ENCODE results near the gene EYA4.
"Not testable (repeated sequence)": the region's sequence is repeated elsewhere in the genome, so short reads cannot be mapped to it uniquely, and the experiment has no call there.

Gene EYA4

DNA sequence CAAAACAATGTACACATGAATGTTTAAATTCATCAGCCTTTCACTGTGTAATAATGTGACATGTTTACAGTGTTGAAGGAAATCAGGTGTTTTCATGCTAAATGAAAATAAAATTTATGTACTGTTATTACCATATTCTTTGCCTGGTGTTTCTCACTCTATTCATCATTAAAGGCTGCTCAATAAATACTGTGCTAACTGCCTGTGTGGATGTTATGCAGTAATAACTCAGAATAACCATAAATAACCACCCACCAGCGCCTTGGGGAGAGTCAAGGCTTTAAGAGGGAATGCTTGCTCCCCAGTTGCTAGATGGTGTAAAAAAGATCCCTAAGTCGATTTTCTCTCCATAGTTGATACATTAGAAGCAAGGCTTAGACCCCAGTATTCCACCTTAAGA is 299.9 kb downstream of the EYA4 start:
- no peak for DNase-seq

DNA sequence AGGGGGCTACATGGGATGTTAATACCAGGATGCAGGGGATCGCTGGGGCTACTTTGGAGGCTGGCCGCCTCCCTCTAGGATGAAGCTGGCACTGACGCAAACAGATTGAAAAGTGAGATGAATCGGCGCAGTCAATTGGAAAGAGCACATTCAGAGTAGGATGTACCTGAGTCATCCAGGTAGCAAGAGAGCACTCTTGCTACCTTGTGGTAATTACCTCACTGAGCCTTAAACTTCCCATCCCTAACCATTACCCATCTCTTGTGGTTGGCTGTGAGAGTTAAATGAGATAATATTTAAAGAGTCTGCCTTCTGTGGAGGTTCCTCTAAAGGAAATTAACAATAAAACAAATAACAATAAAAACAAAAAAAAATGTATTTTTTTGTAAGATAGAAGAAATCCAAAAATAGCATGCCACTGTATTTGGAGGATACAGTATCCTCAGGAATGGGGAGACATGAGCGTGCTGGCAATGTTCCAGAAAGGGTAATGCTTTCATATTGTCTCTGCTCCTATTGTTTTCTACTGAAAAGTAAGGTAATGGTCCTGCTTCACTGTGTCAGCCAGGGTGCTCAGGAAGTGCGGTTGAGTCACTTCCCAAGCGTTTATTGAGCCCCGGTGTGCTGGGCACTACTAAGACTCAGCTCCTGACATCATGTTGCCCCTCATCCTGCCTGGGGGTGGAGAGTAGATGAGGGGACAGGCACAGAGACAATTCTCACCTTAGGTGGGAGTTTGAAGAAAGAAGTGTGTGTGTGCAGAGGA is 301.1 kb downstream of the EYA4 start:
- no peak for DNase-seq

DNA sequence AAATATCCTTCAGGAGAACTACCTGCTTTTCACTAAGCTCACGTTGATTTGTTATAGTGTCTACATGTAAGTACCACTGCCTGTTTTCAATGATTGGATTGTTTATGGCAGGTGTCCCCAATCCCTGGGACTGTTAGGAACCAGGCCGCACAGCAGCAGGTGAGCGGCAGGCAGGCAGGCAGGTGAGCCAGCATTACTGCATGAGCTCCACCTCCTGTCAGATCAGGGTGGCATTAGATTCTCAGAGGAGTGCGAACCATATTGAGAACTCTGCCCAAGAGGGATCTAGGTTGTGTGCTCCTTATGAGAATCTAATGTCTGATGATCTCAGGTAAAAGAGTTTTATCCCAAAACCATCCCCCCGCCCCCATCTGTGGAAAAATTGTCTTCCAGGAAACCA is 303.3 kb downstream of the EYA4 start:
- no peak for DNase-seq

DNA sequence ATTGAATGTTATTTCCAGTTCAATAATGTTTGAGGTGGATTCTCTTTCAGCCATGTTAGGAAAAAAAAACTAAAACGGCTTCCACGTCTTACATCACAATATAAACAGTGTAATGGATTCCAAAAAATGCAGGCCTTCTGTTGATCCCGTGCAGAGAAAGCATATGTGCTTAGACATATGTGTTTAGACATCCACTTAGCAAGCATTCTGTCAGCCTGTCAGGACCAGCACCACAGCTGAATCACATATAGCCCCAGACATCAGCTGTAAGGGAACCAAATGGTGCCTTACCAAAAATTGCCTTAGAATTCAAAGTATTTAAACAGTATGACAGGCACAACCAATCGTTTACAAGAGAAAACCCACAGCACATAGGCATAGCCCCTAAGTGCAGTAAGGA is 304.9 kb downstream of the EYA4 start:
- no peak for DNase-seq

DNA sequence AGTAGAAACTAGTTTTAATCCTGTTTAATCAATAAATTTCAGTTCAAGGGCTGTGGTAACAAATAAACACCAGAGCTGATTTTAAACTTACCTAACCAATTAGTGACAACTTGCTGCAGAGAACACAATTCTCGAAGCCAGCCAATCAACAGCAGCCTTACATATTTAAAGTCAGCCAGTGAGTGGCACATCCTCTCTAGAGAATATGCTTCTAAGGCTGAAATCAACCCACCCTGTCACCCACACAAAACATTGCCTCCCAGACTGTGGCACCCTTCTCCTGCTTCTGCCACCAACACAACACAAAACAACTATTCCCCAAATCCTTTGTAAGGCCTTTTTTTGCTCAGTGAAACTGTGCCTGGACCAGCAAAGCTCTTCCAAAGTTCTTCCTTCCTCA is 306.0 kb downstream of the EYA4 start:
- DNase-seq: no peak

DNA sequence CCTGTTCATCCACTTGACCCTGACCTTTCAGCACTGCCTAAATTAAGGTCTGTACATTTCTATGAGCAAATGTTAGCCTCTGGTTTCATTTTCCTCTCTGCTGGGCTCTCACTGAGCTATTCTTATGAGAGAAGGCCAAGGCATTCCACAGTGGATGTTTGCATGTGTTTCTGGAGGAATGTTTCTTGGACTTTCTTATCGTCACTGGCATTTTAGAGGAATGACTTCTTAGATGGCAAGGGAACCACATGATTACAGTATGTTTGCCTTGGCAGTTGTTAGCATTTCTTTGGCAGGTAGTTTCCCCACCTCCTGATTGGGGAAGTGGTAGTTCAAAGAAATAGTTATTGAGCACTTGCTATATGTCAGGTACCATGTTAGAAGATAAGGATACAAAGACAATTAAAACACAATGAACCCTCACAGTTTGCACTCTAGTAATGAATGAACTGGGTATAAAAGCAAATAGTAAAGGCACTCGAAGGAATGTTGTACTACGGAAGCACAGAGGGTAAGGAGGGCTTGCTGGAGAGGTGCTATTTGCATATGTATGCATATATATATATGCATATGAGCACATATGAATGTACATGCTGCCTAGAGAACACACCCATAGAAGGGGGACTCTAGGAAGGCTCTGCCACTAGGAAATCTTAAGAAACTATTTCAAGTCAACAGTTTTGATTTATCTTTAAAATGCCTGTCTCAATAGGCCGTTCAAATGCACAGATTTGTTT is 307.4 kb downstream of the EYA4 start:
- no peak for DNase-seq

DNA sequence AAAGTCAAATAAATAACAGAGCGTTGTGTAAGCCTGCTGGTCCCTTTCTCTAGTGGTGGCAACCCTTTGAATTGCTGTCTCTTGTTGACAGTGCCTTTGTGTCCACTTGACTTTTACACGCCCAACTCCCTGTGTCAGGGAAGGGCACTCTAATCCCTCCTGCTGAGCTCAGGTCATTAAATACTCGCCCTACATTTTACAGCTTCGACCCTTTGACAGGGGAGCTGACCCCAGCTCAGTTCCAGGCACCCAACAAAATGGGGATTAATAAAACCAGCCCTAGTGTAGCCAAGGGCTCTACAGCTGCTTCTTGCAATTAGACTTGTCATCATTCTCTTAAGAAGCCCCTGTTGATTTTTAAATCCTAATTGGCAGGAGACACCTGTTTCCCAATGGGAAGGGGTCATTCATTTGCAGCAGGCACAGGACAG is 308.2 kb downstream of the EYA4 start:
- no peak for DNase-seq

DNA sequence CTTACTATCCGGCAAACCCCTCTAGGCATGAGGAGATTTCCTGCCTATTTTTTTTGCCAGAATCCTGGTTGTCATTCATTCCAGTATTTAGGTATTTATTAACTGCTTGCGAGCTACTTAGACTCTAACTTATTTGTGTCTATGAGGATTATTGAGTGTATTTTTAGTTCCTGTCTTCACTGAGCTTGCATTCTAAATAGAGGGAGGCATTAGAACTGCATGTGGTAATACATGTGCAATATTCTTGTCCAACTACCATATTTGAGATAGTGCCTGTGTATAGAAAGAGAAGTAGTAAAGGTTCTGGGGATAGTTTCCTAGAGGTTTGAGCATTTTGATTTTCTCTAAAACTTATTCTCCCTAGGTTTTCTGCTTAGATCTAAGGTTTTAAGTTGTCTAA is 308.9 kb downstream of the EYA4 start:
- no peak for DNase-seq

DNA sequence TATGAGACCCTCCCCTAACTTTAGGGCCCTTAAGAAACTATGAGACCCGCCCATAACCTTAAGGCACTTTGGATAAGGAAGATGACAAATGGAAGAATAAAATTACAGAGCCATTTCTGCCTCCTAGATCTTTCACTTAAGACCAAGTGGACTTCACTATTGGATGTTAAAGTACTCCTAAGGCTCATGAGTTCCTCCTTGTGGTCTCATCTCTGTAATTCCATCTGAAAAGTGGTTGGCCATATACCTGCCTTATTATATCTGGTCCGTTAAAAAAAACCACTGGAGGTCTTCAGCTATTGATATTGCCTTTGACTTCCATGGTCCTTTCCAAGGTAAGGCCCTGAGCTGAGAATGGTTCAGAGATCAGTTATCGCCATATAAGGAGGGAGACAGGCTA is 310.3 kb downstream of the EYA4 start:
- no peak for DNase-seq

DNA sequence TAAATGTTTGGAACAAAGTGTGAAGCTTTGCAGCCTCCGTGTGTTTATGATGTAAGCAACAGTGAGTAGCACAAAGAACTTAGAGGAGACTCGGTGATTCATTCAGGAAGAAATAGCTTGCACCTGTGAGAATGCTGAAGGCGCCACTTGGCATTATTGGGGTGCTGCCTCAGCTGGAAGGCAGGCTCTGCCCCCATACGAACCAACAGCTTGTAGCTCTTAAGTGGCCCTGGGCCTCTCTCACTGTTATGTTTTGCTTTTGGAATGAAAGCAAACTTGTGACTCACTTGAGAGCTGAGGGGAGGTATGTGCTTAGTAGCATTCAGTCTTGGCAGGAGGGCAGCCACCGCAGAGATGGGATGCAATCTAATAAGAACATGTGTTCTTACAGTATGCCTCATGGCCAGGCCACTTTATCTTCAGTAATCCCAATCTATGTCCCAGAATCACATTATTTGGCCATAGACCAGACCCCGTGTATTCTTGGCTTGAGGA is 310.7 kb downstream of the EYA4 start:
- DNase-seq: no peak

DNA sequence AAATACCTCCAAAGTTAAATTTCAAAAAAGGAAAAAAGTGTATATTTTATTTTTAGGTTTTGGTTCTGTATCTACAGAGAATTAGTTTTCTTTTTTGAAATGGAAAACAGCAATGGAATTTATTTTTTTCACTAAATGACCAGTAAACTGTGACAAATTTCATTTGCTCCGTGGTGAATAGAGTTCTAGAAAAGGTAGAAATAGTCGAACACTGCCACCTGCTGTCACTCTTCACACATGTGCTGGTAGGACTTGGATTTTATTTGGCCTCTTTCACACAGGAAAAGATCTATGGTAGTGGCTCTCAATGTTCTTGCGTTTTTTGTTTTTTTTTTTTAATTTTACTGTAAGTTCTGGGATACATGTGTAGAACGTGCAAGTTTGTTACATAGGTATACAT is 312.5 kb downstream of the EYA4 start:
- DNase-seq: no peak

DNA sequence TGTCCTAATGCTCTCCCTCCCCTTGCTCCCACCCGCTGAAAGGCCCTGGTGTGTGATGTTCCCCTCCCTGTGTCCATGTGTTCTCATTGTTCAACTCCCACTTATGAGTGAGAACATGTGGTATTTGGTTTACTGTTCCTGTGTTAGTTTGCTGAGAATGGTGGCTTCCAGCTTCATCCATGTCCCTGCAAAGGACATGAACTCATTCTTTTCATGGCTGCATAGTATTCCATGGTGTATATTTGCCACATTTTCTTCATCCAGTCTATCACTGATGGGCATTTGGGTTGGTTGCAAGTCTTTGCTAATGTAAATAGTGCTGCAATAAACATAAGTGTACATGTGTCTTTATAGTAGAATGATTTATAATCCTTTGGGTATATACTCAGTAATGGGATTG is 313.0 kb downstream of the EYA4 start:
- DNase-seq: not testable (repeated sequence)

DNA sequence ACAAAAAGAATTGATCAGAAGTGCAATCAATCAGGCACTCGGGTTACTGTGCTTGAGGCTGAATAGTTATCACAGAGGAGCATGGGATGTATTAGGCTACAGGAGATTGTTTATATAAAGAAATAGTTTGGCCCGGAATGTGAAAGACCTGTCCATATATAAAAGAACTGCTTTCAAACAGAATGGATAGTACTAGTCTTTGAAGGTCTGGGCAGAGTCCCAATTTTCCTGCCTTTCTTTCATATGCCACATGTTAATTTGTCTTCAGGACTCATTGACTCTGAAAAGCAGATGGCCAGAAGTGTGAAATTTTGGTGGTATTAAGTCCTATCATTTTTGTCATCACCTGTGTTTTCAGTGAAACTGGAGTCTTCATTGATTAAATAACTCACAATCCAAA is 314.5 kb downstream of the EYA4 start:
- DNase-seq: no peak

DNA sequence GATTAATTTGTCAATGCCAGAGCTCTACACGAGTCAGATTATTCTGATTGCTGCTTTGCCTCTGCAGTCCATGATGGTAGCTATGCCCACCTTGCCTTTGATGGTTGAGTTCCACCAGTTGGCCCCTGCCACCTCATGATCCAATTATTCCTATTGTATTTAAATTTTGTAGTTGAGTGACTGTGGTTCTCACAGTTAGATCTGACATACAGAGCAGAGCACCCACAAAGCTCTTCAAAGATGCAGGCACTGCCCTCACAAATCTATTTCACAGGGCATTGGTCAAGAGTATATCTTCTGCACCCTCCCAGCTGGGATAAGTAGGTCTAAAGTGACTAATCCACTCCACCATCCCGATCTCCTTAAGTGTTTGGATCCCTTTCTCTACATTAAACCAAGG is 318.8 kb downstream of the EYA4 start:
- DNase-seq: no peak

DNA sequence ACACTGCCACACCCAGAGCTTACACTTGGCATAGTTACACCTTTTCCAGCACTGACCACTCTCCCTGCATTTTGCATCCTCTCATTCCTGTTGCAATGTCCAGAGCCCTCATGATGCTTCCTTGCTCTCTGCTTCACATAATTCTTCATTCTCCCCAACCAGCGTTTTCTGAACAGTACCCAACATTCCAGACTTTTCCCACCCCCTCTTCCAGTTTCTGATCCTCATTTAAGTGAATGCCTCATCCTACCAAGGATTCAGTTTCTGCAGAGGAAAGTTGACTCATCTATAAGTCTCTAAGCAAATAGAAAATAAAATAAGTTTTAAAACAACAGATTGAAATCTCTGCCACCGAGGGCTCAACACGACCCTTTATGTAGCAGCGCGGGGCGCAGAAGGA is 326.5 kb downstream of the EYA4 start:
- no peak for DNase-seq

DNA sequence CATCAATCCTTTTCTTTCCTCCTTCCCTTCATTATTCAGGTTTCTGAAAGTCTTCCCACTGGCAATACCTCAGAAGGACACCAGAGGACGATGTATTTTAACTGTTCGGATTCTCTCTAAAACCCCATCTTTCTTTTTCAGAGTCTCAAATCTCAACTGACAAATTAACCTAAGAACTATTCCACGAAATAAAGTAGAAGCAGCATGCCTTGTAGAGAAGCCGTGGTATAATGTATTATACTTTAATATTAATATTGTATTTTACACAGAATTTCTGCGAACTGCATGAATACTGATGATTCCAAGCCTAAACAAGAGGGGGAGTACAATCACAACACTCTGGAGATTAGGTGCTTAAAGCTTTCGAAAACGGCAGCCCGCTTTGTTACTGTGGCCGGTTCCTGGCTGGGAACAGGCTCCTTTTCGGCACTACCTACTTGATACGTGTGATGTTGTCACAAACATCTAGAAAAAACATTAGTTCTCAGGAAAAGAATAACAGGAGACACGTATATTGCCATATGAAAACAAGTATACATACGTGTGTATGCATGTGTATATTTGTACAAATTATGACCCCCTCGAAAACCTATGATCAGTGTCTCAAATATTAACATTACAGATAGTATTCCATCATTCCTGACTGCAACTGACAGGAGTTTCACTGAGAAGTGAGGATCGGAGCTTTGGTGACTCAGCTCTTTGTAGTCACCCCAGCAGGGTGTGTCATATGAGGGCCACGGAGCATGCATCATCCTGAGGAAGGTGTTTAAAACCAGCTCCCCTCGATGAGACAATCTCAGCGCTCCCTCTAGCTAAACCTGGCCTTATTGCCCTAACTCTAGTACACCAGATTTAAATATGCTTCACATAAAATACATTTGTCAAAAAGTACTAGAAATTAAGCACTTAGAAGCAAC is 328.1 kb downstream of the EYA4 start:
- no peak for DNase-seq

DNA sequence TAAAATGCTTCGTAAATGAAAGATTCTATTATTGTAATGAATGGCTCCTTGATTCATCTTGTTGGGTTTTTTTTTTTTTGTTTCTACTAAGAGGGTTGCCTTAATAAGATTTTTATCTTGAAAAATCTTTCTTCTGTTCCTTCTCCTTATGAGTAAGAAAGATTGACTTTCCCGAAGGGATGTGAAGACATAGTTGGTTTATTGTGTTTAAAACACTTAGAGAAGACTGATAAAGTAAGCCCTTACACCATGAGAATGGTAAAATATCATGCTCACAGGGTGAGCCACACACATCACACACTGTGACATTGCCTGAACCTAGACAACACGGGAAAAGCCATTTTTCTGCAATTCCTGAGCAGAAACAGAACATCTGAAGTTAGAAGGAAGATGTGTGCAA is 330.5 kb downstream of the EYA4 start:
- DNase-seq: no peak

DNA sequence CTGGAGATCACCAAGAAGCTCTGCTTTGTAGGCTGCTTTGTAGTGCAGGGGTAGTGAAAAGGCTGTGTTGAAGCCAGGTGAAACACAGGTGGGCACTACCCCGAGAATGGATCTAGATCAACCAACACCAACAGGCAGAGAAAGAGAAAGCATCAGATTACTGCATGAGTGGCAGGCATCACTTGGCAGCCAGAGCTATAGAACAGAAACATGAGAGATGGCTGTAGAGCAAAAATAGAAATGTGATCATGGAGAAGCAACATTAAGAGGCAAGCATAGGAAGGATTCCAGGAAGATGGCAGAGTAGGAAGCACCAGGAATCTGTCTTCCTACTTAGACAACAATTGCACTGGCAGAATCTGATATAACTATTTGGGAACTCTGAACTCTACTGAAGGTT is 336.7 kb downstream of the EYA4 start:
- DNase-seq: no peak

Data from activated CD4-positive, alpha-beta T cell treated with anti-CD3 and anti-CD28 coated beads, Interleukin-2, amount 50 U/mL, for 4 hours (primary cell).